Skeletal muscle tissue (tissue), 4 donors: Measurements from ENCODE around the gene DIAPH3. TPM values are rescaled to one million over a fixed set of nuclear protein-coding genes. Genes with fewer than 3 reads are reported as not detected.

Experiments used
- H3K27ac ChIP-seq: one replicate; pipeline ENCODE4 v1.7.0; 2013; ENCODE audit warnings: mild to moderate bottlenecking, low read depth, low read length, inconsistent platforms
- H3K27me3 ChIP-seq, 3 donors: one replicate each; pipeline ENCODE4 v1.7.0; 2013; ENCODE audit warnings: low read length in 3 of 3; ENCODE audit not compliant: control insufficient read depth in 3 of 3, insufficient read depth in 3 of 3
- H3K36me3 ChIP-seq, 3 donors: one replicate each; pipeline ENCODE4 v1.7.0; 2013; ENCODE audit warnings: low read length in 3 of 3; ENCODE audit not compliant: control insufficient read depth in 3 of 3, insufficient read depth in 3 of 3
- H3K4me1 ChIP-seq, 3 donors: one replicate each; pipeline ENCODE4 v1.7.0; 2013; ENCODE audit warnings: low read length in 3 of 3, mild to moderate bottlenecking in 3 of 3; ENCODE audit not compliant: control insufficient read depth in 3 of 3, insufficient read depth in 3 of 3
- H3K4me3 ChIP-seq, 3 donors: one replicate each; pipeline ENCODE4 v1.7.0; 2013; ENCODE audit warnings: low read length in 3 of 3
- H3K9ac ChIP-seq, 3 donors: one replicate each; pipeline ENCODE4 v1.7.0; 2013; ENCODE audit warnings: low read length in 3 of 3, mild to moderate bottlenecking in 3 of 3, moderate library complexity in 2 of 3, low read depth in 1 of 3
- H3K9me3 ChIP-seq, 3 donors: one replicate each; pipeline ENCODE4 v1.7.0; 2013; ENCODE audit warnings: low read length in 3 of 3; ENCODE audit not compliant: control insufficient read depth in 3 of 3
- total RNA-seq: library from RNA; depleted of rRNA; stranded (reverse); fragments of >200 nt; gene quantifications from one replicate; pipeline ENCODE4 v1.2.3, GENCODE V29; 2014
- donor health status: Osteomylitis.

DIAPH3 gene
- total RNA-seq, 1 donor from 2014 or later = 3.7 TPM

DNA sequence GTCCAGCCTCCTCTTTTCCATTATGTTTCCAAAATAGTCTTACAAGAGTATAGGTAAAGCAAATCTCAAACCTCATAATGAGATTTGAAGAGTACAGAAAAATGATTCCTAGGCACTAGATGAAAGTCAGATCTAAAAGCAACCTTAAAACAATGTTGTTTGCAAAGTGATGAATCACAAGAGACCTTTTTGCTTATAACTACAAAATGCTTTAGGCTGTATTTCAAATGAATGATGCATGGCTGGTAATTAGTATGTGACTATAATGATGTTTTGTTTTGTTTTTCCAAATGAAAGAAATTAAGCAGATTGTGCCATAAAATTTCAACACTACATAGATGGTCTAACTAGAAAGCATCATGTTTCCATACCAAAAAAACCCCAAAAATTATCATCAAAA, 272.7 kb downstream of the DIAPH3 start:
- Histone ChIP-seq H3K27me3 (no peaks in the 10 kb centered on the region), H3K9ac (no peak overlapping the region), H3K4me3 (no peak overlapping the region), H3K36me3 (no peaks in the 10 kb centered on the region), H3K9me3 (no peaks in the 10 kb centered on the region), H3K4me1 (no peaks in the 10 kb centered on the region), H3K27ac (no peak overlapping the region)

GRCh38 chr13:59890054-59890453, 273.7 kb downstream of the DIAPH3 start:
- Histone ChIP-seq H3K4me1 (no peaks in the 10 kb centered on the region), H3K36me3 (no peaks in the 10 kb centered on the region), H3K9me3 (no peaks in the 10 kb centered on the region), H3K27ac (no peak overlapping the region), H3K4me3 (no peak overlapping the region), H3K9ac (no peak overlapping the region), H3K27me3 (no peaks in the 10 kb centered on the region)

GRCh38 chr13:59888408-59888807, 275.3 kb downstream of the DIAPH3 start:
- no peak overlapping the region for H3K9ac ChIP-seq
- H3K4me3 ChIP-seq = no peak overlapping the region
- H3K36me3 ChIP-seq = no peaks in the 10 kb centered on the region
- no peaks in the 10 kb centered on the region for H3K27me3 ChIP-seq
- no peaks in the 10 kb centered on the region for H3K9me3 ChIP-seq
- no peaks in the 10 kb centered on the region for H3K4me1 ChIP-seq
- no peak overlapping the region for H3K27ac ChIP-seq

- no peaks in the 10 kb centered on the region for H3K4me1 ChIP-seq
- no peak overlapping the region for H3K27ac ChIP-seq
- H3K4me3 ChIP-seq = no peak overlapping the region
- H3K27me3 ChIP-seq = no peaks in the 10 kb centered on the region
- no peaks in the 10 kb centered on the region for H3K36me3 ChIP-seq
- no peaks in the 10 kb centered on the region for H3K9me3 ChIP-seq
- no peak overlapping the region for H3K9ac ChIP-seq
These were observed 278.7 kb downstream of the DIAPH3 start for GRCh38 chr13:59885076-59885475.

DNA sequence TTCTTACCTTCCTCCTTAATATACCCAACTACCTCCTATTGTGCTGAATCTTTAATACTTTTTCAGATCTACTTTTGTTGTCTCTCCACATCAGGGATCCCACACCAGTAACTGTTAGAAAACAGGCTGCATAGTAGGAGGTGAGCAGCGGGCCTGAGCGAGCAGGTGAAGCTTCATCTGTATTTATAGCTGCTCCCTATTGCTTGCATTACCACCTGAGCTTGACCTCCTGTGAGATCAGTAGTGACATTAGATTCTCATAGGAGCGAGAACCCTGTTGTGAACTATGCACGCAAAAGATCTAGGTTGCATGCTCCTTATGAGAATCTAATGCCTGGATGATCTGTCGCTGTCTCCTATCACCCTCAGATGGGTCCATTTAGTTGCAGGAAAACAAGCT, 279.8 kb downstream of the DIAPH3 start:
- H3K4me1 ChIP-seq = no peaks in the 10 kb centered on the region

GRCh38 chr13:59880468-59880867, 283.3 kb downstream of the DIAPH3 start:
- H3K36me3 ChIP-seq = no peaks in the 10 kb centered on the region
- H3K4me1 ChIP-seq = no peaks in the 10 kb centered on the region
- no peak overlapping the region for H3K9ac ChIP-seq
- H3K4me3 ChIP-seq = no peak overlapping the region
- H3K27me3 ChIP-seq = no peaks in the 10 kb centered on the region
- H3K9me3 ChIP-seq = no peaks in the 10 kb centered on the region
- H3K27ac ChIP-seq = no peak overlapping the region

More for the DNA sequence above, 279.8 kb downstream of the DIAPH3 start:
- no peak overlapping the region for H3K4me3 ChIP-seq
- H3K36me3 ChIP-seq = no peaks in the 10 kb centered on the region
- no peaks in the 10 kb centered on the region for H3K9me3 ChIP-seq
- no peaks in the 10 kb centered on the region for H3K27me3 ChIP-seq
- H3K9ac ChIP-seq = no peak overlapping the region
- H3K27ac ChIP-seq = no peak overlapping the region

DNA sequence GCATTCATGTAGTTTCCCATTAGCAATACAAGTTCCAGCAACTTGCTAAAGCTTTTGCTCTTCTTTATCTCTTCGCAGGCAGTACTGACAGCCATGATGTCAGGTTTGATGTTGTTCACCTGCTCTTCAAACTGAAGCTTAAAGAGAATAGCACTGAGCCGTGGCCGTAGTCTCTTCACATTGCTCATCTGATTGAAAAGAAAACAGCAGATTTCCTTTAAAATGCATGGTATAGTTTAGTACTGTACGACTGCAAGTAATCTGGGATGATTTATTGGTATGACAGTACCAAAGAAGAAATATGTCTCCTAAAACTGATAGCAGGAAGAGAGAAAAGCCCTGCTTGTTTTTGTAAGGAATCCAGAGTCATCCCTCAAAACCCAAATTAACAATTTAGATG, 284.4 kb downstream of the DIAPH3 start:
- no peak overlapping the region for H3K27ac ChIP-seq
- H3K36me3 ChIP-seq = no peaks in the 10 kb centered on the region
- no peaks in the 10 kb centered on the region for H3K9me3 ChIP-seq
- no peak overlapping the region for H3K4me3 ChIP-seq
- H3K9ac ChIP-seq = no peak overlapping the region
- no peaks in the 10 kb centered on the region for H3K27me3 ChIP-seq
- no peaks in the 10 kb centered on the region for H3K4me1 ChIP-seq

DNA sequence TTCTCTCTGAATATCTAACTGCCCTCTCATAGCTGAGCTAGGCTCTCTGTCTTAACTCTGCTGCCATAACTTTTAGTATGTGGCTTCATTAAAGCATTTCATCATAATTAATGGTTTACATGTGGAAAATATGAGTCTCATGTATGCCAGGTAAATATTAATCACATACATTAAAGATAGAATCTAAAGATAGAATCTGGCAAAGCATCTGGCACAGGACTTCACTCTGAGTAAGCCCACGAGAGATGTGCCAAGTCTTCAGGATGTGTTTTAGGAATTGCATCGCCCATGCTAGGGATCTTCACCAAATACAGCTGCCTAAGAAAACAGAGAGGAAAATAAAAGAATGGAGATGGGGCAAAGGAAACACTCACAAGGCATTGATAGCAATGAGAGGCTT, 285.8 kb downstream of the DIAPH3 start:
- H3K27me3 ChIP-seq = no peaks in the 10 kb centered on the region

GRCh38 chr13:59874973-59875372, 288.8 kb downstream of the DIAPH3 start:
- Histone ChIP-seq H3K9ac (no peak overlapping the region), H3K27me3 (no peaks in the 10 kb centered on the region), H3K9me3 (no peaks in the 10 kb centered on the region), H3K36me3 (no peaks in the 10 kb centered on the region), H3K4me1 (no peaks in the 10 kb centered on the region), H3K27ac (no peak overlapping the region), H3K4me3 (no peak overlapping the region)

More for the DNA sequence above, 285.8 kb downstream of the DIAPH3 start:
- Histone ChIP-seq H3K9me3 (no peaks in the 10 kb centered on the region), H3K4me3 (no peak overlapping the region), H3K9ac (no peak overlapping the region), H3K36me3 (no peaks in the 10 kb centered on the region), H3K4me1 (no peaks in the 10 kb centered on the region), H3K27ac (no peak overlapping the region)

DNA sequence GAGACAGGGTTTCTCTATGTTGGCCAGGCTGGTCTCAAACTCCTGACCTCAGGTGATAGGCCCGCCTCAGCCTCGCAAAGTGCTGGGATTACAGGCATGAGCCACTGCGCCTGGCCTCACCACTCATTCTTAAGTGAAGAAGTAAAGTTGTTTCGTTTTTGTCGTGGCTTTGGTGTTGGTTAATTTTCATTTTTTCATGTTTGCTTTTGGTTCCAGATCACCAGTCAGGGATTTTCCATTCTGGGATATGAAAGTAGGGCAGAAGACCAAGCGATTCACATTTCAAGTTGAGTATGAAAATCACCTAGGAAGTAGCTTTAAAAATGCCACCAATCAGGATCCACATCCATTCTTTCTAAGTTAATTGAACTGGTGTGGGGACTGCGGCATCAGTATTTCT, 289.9 kb downstream of the DIAPH3 start:
- H3K4me3 ChIP-seq = no peak overlapping the region
- no peaks in the 10 kb centered on the region for H3K27me3 ChIP-seq
- no peaks in the 10 kb centered on the region for H3K4me1 ChIP-seq
- H3K9ac ChIP-seq = no peak overlapping the region
- no peaks in the 10 kb centered on the region for H3K36me3 ChIP-seq
- no peak overlapping the region for H3K27ac ChIP-seq
- H3K9me3 ChIP-seq = no peaks in the 10 kb centered on the region

DNA sequence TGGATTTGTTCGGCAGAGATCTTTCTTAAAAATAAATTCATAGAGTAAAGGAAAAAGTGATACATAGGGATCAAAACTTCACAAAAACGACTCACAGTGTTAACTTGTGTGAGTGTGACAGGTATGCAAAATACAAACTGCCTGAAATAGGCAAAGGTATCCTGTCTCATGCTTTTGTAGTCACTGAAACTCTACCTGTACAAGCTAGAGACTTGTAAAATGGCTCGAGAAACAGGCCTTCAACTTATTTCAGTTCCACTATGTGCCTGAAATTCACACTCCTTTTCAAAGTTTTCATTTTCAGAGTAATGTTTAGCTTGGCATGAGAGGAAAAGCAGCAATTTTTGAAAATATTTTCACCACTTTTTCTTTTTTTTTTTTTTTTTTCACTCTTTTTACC, 290.4 kb downstream of the DIAPH3 start:
- Histone ChIP-seq H3K27ac (no peak overlapping the region), H3K9ac (no peak overlapping the region), H3K36me3 (no peaks in the 10 kb centered on the region), H3K27me3 (no peaks in the 10 kb centered on the region), H3K9me3 (no peaks in the 10 kb centered on the region), H3K4me1 (no peaks in the 10 kb centered on the region), H3K4me3 (no peak overlapping the region)
